Cardiac fibroblast (primary cell): Measurements from ENCODE around the gene UGT1A4.
"Not testable (repeated sequence)": the region's sequence is repeated elsewhere in the genome, so short reads cannot be mapped to it uniquely, and the experiment has no call there.

ENCODE experiments used
- DNase-seq, 2 donors: peaks; one replicate each; pipeline versions ENCODE4 v3.0.0 to v3.0.0-alpha.2; 2010; ENCODE audit warnings: low read depth in 2 of 2
- H3K4me3 ChIP-seq, 2 donors: replicated peaks in 1 of 2; 1 replicate in 1 of 2; 2 replicates in 1 of 2; pipeline ENCODE4 v1.5.1; 2011; ENCODE audit warnings: low read depth in 2 of 2, low read length in 2 of 2, mild to moderate bottlenecking in 2 of 2, moderate library complexity in 1 of 2
- TF ChIP-seq, protein P1 (sequence below): IDR thresholded peaks from one replicate; pipeline ENCODE4 v1.5.1; 2011; ENCODE audit warnings: low read depth, mild to moderate bottlenecking, low read length, inconsistent platforms

Gene UGT1A4

DNA sequence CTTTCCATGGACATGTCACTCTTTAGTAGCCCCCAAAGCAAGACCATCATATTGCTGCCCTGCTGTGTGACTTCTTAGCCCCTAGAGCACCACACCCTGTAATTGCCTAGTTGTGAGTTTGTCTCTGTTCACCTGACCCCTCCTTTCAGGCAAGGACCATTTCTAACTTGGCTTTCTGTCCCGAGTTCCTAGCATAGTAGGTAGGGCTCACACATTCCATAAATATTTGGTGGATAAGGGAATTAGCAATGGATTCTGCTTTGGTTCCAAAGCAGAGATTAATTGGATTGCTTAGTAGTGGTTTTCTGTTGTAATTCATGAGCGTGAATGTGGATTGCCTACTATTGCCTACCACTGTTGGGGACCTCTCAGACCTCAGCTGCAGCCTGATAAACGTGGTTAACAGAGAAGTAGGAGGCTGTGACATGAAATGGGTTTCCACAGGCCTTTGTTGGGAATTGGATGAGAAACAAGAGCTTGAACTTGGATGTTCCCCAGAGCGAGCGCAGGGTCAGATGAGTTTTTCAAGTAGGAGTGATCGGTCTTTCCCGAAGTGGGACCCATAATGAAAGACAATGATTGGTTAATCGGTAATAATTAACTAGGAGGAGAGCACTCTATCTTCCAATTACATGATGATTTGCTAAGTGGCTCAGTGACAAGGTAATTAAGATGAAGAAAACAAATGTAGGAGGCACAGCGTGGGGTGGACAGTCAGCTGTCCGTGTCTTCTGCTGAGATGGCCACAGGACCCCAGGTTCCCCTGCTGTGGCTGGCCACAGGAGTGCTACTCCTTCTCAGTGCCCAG, 28.1 kb downstream of the UGT1A4 start:
- TF ChIP-seq, protein P1, sequence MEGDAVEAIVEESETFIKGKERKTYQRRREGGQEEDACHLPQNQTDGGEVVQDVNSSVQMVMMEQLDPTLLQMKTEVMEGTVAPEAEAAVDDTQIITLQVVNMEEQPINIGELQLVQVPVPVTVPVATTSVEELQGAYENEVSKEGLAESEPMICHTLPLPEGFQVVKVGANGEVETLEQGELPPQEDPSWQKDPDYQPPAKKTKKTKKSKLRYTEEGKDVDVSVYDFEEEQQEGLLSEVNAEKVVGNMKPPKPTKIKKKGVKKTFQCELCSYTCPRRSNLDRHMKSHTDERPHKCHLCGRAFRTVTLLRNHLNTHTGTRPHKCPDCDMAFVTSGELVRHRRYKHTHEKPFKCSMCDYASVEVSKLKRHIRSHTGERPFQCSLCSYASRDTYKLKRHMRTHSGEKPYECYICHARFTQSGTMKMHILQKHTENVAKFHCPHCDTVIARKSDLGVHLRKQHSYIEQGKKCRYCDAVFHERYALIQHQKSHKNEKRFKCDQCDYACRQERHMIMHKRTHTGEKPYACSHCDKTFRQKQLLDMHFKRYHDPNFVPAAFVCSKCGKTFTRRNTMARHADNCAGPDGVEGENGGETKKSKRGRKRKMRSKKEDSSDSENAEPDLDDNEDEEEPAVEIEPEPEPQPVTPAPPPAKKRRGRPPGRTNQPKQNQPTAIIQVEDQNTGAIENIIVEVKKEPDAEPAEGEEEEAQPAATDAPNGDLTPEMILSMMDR: no peak
- no peak overlapping the region for H3K4me3 ChIP-seq
- DNase-seq: peak in 1 of 2 donors; percentile 14

DNA sequence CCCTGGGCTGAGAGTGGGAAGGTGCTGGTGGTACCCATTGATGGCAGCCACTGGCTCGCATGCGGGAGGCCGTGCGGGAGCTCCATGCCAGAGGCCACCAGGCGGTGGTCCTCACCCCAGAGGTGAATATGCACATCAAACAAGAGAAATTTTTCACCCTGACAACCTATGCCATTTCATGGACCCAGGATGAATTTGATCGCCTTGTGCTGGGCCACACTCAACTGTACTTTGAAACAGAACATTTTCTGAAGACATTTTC, 28.7 kb downstream of the UGT1A4 start:
- H3K4me3 ChIP-seq: no peak overlapping the region
- DNase-seq: no peak
- TF ChIP-seq, protein P1: no peak

DNA sequence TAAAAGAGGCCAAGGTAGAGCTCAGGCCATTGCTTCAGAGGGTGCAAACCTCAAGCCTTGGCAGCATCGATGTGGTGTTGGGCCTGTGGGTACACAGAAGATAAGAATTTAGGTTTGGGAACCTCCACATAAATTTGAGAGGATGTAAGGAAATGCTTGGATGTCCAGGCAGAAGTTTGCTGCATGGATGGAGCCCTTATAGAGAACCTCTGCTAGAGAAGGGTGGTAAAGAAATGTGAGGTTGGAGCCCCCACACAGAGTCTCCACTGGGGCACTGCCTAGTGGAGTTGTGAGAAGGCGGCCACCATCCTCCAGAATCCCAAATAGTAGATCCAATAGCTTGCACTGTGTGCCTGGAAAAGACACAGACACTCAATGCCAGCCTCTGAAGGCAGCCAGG, 32.2 kb downstream of the UGT1A4 start:
- not testable (repeated sequence) for DNase-seq, H3K4me3 ChIP-seq

DNA sequence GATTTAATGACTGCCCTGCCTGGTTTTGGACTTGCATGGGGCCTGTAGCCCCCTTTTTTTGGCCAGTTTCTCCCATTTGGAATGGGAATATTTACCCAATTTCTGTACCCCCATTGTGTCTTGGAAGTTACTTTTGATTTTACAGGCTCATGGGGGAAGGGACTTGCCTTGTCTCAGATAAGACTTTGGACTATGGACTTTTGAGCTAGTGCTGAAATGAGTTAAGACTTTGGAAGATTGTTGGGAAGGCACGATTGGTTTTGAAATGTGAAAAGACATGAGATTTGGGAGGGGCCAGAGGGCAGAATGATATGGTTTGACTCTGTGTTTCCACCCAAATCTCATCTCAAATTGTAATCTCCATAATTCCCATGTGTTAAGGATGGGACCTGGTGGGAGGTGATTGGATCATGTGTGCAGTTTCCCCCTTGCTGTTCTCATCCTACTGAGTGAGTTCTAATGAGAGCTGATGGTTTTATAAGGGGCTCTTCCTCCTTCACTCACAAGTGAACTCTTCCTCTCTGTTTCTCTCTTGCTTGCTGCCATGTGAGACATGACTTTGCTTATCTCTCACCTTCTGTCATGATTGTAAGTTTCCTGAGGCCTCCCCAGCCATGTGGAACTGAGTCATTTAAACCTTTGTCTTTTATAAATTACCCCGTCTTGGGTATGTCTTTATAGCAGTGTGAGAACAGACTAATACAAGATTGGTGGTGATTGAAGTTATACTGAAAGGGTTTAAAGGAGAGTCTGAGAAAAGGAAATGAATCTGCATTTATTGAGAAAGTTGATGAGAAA, 32.9 kb downstream of the UGT1A4 start:
- not testable (repeated sequence) for H3K4me3 ChIP-seq, DNase-seq

DNA sequence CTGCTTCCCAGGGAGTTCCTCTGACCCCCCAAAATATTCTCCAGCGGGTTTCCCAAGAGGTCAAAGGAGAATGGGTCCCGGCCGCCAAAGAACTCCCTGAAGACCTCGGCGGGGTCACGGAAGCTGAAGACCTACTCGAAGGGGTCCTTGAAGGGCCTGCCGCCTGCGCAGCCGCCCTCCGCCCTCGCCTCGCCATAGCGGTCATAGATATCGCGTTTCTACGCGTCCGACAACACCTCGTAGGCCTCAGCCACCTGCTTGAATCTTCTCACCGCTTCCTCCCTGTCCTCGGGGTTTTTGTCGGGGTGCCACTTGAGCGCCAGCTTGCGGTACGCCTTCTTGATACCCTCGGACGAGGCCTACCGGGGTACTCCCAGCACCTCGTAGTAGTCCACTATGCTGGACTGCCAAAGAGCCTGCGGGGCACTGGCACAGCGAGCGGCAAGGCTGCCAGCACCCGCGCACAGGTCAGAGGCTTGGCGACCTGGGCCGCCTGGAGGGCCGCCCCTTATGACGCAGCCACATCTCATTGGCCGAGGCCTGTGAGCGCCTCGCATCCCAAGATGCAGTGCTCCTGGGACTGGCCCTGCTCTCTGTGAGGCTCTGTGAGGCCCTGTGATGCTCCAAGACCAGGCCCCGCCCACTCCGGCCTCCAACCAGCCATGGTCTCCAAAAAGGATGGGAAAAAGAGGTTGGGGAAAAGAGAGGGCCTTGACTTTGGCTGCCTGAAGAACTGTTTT, 36.5 kb downstream of the UGT1A4 start:
- no peak overlapping the region for H3K4me3 ChIP-seq
- TF ChIP-seq, protein P1: no peak
- DNase-seq: no peak

DNA sequence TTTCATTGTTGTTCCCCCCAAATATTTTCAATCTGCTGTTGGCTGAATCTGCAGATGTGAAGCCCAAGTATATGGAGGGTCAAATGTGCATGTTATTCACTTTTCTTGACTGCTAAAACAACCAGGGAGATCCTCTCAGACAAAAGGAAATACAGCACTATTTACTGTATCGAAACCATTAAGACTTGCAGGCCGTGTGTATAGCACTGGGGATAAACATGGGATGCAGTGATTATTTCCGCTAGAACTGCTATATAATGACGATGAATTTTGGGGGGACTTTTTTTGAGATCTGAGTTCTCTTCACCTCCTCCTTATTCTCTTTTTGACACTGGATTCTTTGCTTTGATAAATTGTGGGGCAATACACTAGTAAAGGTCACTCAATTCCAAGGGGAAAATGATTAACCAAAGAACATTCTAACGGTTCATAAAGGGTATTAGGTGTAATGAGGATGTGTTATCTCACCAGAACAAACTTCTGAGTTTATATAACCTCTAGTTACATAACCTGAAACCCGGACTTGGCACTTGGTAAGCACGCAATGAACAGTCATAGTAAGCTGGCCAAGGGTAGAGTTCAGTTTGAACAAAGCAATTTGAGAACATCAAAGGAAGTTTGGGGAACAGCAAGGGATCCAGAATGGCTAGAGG, 38.0 kb downstream of the UGT1A4 start:
- no peak overlapping the region for H3K4me3 ChIP-seq
- TF ChIP-seq, protein P1: no peak
- no peak for DNase-seq

DNA sequence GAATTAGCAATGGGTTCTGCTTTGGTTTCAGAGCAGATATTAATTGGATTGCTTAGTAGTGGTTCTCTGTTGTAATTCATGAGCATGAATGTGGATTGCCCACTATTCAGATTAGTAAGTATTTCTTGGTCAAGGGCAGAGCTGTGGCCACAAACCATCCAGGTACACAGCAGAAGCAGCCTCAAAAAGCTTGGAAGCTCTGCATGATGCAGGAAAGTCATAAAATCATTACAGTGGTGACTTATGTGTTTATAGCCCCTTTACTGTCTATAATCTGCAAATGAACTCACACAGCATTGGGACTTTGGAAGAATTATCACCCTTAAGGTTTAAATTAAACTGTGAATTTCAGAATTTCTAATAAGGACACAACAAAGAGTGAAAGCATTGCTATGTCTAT, 39.6 kb downstream of the UGT1A4 start:
- DNase-seq: no peak
- H3K4me3 ChIP-seq: no peak overlapping the region
- TF ChIP-seq, protein P1: no peak
